HG03066 (cell line): ENCODE results near the gene DMBX1.

Source experiments
- ATAC-seq: cut with Tn5 transposase; IDR thresholded peaks from one replicate; pipeline ENCODE4 v1.9.1; 2021; ENCODE audit warnings: low read depth; ENCODE audit not compliant: unreplicated experiment

Gene DMBX1

GRCh38 chr1:46480959-46481646 is 8.5 kb upstream of the DMBX1 start:
- no peak for ATAC-seq

GRCh38 chr1:46481961-46482360 is 7.7 kb upstream of the DMBX1 start:
- ATAC-seq: no peak

GRCh38 chr1:46483589-46483988 is 6.0 kb upstream of the DMBX1 start:
- no peak for ATAC-seq

- no peak for ATAC-seq
Measured at GRCh38 chr1:46484783-46485490, 4.7 kb upstream of the DMBX1 start.

- no peak for ATAC-seq
Measured at GRCh38 chr1:46485564-46486431, 3.8 kb upstream of the DMBX1 start.

GRCh38 chr1:46486432-46487015 is 3.1 kb upstream of the DMBX1 start:
- no peak for ATAC-seq

GRCh38 chr1:46487818-46488218 is 1.8 kb upstream of the DMBX1 start:
- ATAC-seq: no peak

GRCh38 chr1:46488343-46489168 is 1.1 kb upstream of the DMBX1 start:
- no peak for ATAC-seq

GRCh38 chr1:46489169-46489637 is 433 bp upstream of the DMBX1 start:
- ATAC-seq: no peak

GRCh38 chr1:46490406-46490655 is 695 bp downstream of the DMBX1 start:
- no peak for ATAC-seq

- no peak for ATAC-seq
Measured at GRCh38 chr1:46490656-46491442, 1.2 kb downstream of the DMBX1 start.

- no peak for ATAC-seq
Measured at GRCh38 chr1:46491443-46492268, 2.0 kb downstream of the DMBX1 start.

- ATAC-seq: no peak
Measured at GRCh38 chr1:46492269-46492853, 2.7 kb downstream of the DMBX1 start.

GRCh38 chr1:46492871-46493270 is 3.2 kb downstream of the DMBX1 start:
- no peak for ATAC-seq

GRCh38 chr1:46493316-46494032 is 3.8 kb downstream of the DMBX1 start:
- ATAC-seq: no peak

GRCh38 chr1:46494910-46495309 is 5.3 kb downstream of the DMBX1 start:
- no peak for ATAC-seq

GRCh38 chr1:46495778-46496177 is 6.1 kb downstream of the DMBX1 start:
- no peak for ATAC-seq

- ATAC-seq: no peak
Measured at GRCh38 chr1:46496505-46496904, 6.9 kb downstream of the DMBX1 start.
